Uterus (tissue), 4 donors: Measurements from ENCODE around the gene POLE. TPM values are rescaled to one million over a fixed set of nuclear protein-coding genes. Genes with fewer than 3 reads are reported as not detected.

Experiments
- DNase-seq, 2 donors: peaks; one replicate each; pipeline ENCODE4 v3.0.0-alpha.2; 2019 to 2020
- H3K27ac ChIP-seq, 2 donors: fragments of 200-600 bp; sonication (generic); 1 replicate in 1 of 2; 2 replicates in 1 of 2; pipeline ENCODE4 v1.5.1; 2016 to 2018
- H3K27me3 ChIP-seq, 2 donors: fragments of 200-600 bp; sonication (generic); one replicate each; pipeline ENCODE4 v1.5.1; 2018 to 2019; ENCODE audit warnings: control low read depth in 1 of 2
- H3K36me3 ChIP-seq, 2 donors: fragments of 200-600 bp; sonication (generic); one replicate each; pipeline ENCODE4 v1.5.1; 2019; ENCODE audit warnings: control low read depth in 1 of 2
- H3K4me1 ChIP-seq, 2 donors: fragments of 200-600 bp; sonication (generic); one replicate each; pipeline ENCODE4 v1.5.1; 2018 to 2019; ENCODE audit warnings: control low read depth in 1 of 2
- H3K4me3 ChIP-seq, 2 donors: fragments of 200-600 bp; sonication (generic); 1 replicate in 1 of 2; 2 replicates in 1 of 2; pipeline ENCODE4 v1.5.1; 2018 to 2019; ENCODE audit warnings: mild to moderate bottlenecking in 1 of 2
- H3K9me3 ChIP-seq, 2 donors: fragments of 200-600 bp; sonication (generic); one replicate each; pipeline ENCODE4 v1.5.1; 2019; ENCODE audit warnings: control low read depth in 1 of 2
- POLR2A ChIP-seq, 2 donors: fragments of 450-650 bp; IDR thresholded peaks; one replicate each; pipeline ENCODE4 v1.6.1; 2016; ENCODE audit warnings: antibody characterized with exemption in 2 of 2, mild to moderate bottlenecking in 1 of 2, moderate library complexity in 1 of 2
- intact Hi-C: fragments of 100-400 bp; cut with DNase I; formaldehyde crosslinking; loops from one replicate; pipeline ENCODE4 v1.15.1; 2023; ENCODE audit warnings: low total_unique reads
- total RNA-seq, 4 donors: library from RNA; depleted of rRNA in 3 of 4; stranded (reverse); fragments of >200 nt in 3 of 4; gene quantifications; one replicate each; pipeline versions ENCODE4 v1.1.0 to v1.2.4, GENCODE V29; 2014 to 2023
- TF ChIP-seq, protein P1 (sequence below), 4 experiments: fragments of 200-600 bp in 2 of 4; fragments of 450-650 bp in 2 of 4; sonication (generic) in 2 of 4; IDR thresholded peaks; one replicate each; pipeline ENCODE4 v1.5.1; 2016 to 2019; ENCODE audit warnings: antibody characterized with exemption in 4 of 4, mild to moderate bottlenecking in 2 of 4, moderate library complexity in 1 of 4
- donor health status: DM: yes; HTN: yes; CAD: no.

The POLE gene
- total RNA-seq, 4 donors from 2014 or later = 7.7 to 71.3 (median 28.8) TPM

DNA sequence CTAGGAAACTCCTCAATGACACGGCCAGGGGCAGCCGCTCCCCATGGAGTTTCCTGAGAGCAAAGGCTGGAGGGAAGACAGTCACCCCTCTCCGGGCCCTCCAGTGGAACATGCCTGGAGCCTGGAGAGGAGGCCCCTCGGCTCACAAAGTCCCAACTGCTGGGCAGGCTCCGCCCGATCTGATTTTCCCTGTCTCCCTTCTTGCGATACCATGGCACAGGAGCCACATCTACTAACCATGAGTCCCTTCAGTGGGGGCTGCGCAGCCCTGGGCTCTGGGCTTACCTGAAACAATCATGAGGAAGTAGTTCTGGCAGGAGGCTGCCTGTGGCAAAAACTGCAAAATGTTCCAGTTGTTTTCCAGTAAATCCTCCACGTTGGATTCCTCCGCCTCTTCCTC, 53.2 kb downstream of the POLE start:
- TF ChIP-seq, protein P1, sequence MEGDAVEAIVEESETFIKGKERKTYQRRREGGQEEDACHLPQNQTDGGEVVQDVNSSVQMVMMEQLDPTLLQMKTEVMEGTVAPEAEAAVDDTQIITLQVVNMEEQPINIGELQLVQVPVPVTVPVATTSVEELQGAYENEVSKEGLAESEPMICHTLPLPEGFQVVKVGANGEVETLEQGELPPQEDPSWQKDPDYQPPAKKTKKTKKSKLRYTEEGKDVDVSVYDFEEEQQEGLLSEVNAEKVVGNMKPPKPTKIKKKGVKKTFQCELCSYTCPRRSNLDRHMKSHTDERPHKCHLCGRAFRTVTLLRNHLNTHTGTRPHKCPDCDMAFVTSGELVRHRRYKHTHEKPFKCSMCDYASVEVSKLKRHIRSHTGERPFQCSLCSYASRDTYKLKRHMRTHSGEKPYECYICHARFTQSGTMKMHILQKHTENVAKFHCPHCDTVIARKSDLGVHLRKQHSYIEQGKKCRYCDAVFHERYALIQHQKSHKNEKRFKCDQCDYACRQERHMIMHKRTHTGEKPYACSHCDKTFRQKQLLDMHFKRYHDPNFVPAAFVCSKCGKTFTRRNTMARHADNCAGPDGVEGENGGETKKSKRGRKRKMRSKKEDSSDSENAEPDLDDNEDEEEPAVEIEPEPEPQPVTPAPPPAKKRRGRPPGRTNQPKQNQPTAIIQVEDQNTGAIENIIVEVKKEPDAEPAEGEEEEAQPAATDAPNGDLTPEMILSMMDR (IDR thresholded peaks at IDR 0.05) = no peak
- TF ChIP-seq POLR2A (IDR thresholded peaks at IDR 0.05) = no peak
- no peaks in the 10 kb centered on the region for H3K27me3 ChIP-seq
- intact Hi-C loops = no loop called here
- no peaks in the 10 kb centered on the region for H3K36me3 ChIP-seq
- no peak overlapping the region for H3K27ac ChIP-seq
- H3K4me3 ChIP-seq = no peak overlapping the region
- no peaks in the 10 kb centered on the region for H3K4me1 ChIP-seq
- no peak for DNase-seq
- H3K9me3 ChIP-seq = no peaks in the 10 kb centered on the region

DNA sequence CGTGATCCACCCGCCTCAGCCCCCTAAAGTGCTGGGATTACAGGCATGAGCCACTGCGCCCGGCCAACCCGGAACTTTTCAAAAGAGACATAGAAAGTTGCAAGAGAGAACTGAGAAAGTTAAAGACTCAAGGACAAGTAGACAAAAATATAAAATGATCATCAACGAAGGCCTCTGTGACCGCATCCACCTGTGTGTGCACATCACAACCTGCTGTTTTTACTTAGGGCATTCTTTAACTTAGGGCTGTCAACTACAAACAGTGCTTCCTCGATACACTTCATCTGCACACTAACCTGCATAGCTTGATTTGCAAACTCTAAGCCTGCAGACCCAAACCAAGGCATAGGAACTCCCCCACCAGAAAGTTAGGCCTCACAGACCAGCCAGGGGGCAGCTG, 53.7 kb downstream of the POLE start:
- Histone ChIP-seq H3K4me1 (no peaks in the 10 kb centered on the region), H3K27ac (no peak overlapping the region), H3K36me3 (no peaks in the 10 kb centered on the region), H3K4me3 (no peak overlapping the region), H3K27me3 (no peaks in the 10 kb centered on the region), H3K9me3 (no peaks in the 10 kb centered on the region)
- no peak for TF ChIP-seq POLR2A (IDR thresholded peaks at IDR 0.05)
- TF ChIP-seq, protein P1 (IDR thresholded peaks at IDR 0.05) = no peak
- intact Hi-C loops = no loop called here
- DNase-seq = no peak

DNA sequence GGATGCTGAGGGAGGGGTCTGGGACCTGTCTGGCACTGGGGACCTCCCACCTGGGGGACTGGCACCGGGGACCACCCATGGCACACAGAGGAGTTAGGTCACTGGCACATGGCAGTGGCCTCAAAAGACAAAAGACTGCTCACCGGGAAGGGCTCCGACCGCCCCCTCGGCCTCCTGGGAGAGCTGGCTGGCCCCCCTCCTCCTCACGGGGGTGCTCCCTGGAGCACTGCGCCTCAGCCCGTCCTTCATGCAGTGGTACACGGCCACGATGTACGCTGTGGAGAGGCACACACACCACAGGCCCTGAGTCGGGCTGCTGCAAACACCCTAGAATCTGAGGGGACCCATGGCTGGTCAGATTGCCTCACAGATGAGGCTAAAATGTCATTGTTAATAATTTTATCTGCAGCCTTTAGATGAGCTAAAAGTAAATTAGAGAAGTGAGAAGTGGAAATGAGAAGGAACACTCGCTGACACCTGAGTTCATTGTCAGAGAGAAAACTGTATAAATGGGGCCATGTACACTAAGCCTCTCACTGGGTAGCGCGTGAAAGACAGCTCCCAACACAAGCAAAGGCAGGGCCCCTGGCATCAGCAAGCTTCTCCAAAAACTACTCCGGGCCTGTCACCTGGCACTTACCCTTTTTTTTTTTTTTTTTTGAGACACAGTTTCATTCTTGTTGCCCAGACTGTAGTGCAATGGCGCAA, 54.5 kb downstream of the POLE start:
- Histone ChIP-seq H3K27me3 (no peaks in the 10 kb centered on the region), H3K27ac (no peak overlapping the region), H3K4me3 (no peak overlapping the region), H3K4me1 (no peaks in the 10 kb centered on the region), H3K36me3 (no peaks in the 10 kb centered on the region), H3K9me3 (no peaks in the 10 kb centered on the region)
- intact Hi-C loops = no loop called here
- no peak for DNase-seq
- no peak for TF ChIP-seq POLR2A (IDR thresholded peaks at IDR 0.05)
- TF ChIP-seq, protein P1 (IDR thresholded peaks at IDR 0.05) = no peak

DNA sequence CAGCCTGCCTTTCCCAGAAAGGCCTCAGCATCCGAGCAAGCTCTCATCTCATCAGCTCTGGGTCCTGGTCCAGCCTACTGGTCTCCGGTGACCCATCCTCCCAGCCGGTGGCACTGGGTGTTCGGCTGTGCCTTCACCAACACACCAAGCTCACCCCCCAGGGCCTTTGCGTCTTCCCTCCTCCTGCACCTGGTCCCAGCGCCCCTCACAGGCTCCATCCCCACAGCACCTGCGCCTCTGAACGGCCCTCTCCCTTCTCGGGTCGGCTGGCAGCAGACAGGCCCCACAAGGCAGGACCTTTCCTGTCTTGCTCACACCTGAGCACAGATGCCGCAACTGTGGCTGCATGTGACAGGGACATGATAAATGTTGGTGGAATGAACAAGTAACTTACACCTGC, 55.5 kb downstream of the POLE start:
- no peaks in the 10 kb centered on the region for H3K4me1 ChIP-seq
- H3K27me3 ChIP-seq = no peaks in the 10 kb centered on the region
- intact Hi-C loops = no loop called here
- no peaks in the 10 kb centered on the region for H3K9me3 ChIP-seq
- no peak for DNase-seq
- H3K27ac ChIP-seq = no peak overlapping the region
- H3K4me3 ChIP-seq = no peak overlapping the region
- H3K36me3 ChIP-seq = no peaks in the 10 kb centered on the region
- TF ChIP-seq, protein P1 (IDR thresholded peaks at IDR 0.05) = no peak
- TF ChIP-seq POLR2A (IDR thresholded peaks at IDR 0.05) = no peak

DNA sequence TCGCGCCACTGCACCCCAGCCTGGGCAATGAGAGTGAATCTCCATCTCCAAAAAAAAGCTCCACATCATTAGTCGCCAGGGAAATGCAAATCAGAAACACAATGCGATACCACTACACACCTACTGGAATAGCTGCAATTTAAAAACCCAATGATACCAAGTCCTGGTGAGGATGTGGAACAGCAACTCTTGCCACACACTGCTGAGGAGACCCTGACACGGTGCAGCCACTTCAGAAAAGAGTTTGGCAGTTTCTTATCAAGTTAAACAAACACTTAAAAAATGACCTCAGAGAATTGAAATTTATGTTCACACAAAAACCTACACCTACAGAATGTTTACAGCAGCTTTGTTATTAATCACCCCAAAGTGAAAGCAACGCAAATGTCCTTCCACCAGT, 56.5 kb downstream of the POLE start:
- no peaks in the 10 kb centered on the region for H3K36me3 ChIP-seq

More for the DNA sequence above, 56.5 kb downstream of the POLE start:
- H3K4me1 ChIP-seq = no peaks in the 10 kb centered on the region
- intact Hi-C loops = no loop called here
- TF ChIP-seq POLR2A (IDR thresholded peaks at IDR 0.05) = no peak
- TF ChIP-seq, protein P1 (IDR thresholded peaks at IDR 0.05) = no peak
- H3K27me3 ChIP-seq = no peaks in the 10 kb centered on the region
- no peak for DNase-seq
- H3K27ac ChIP-seq = no peak overlapping the region
- H3K4me3 ChIP-seq = no peak overlapping the region
- H3K9me3 ChIP-seq = no peaks in the 10 kb centered on the region
